Measurements from ENCODE around the gene PRIMA1. TPM values are rescaled to one million over a fixed set of nuclear protein-coding genes. Genes with fewer than 3 reads are reported as not detected.

Gene PRIMA1
- polyA plus RNA-seq, 1 of the 3 experiments (the other 2 are of a cell fraction) = 0.18 TPM

- TF ChIP-seq REST (IDR thresholded peaks at IDR 0.05; ENCODE audit: low read depth, low read length) (no peak), MAX (IDR thresholded peaks at IDR 0.05; ENCODE audit: low read depth) (no peak), RCOR1 (IDR thresholded peaks at IDR 0.05; ENCODE audit: low read length) (no peak)
Observed at GRCh38 chr14:93714605-93715004, 73.7 kb downstream of the PRIMA1 start (continued).

- no peak overlapping the region for H3K4me3 ChIP-seq (ENCODE audit: low read depth in 2 of 2, low read length in 1 of 2)
- H4K20me1 ChIP-seq (ENCODE audit: insufficient read depth) = no peaks in the 10 kb centered on the region
- 34% methylated on average over 6 of the region's 13 CpGs for WGBS (ENCODE audit: low lambda C conversion rate)
- H3K9me3 ChIP-seq = no peaks in the 10 kb centered on the region
- H2AFZ ChIP-seq (ENCODE audit: low read depth) = no peak overlapping the region
- no peaks in the 10 kb centered on the region for H3F3A ChIP-seq (replicated peaks; ENCODE audit: insufficient read depth)
- H3K4me2 ChIP-seq = no peak overlapping the region
- no peak overlapping the region for H3K27ac ChIP-seq (ENCODE audit: low read depth in 2 of 2, low read length in 1 of 2)
- peaks cover 0 to 9% of the 10 kb centered on the region in 2 experiments; a peak in 1 of 4 replicates for H3K4me1 ChIP-seq (ENCODE audit: control insufficient read depth in 1 of 2, insufficient read depth in 2 of 2, low read depth in 1 of 2, low read length in 1 of 2)
- TF ChIP-seq NFIC (IDR thresholded peaks at IDR 0.05; ENCODE audit: borderline replicate concordance) = no peak
- no peak for TF ChIP-seq SIN3A (IDR thresholded peaks at IDR 0.05; ENCODE audit: borderline replicate concordance, low read depth, low read length)
- no peak for TF ChIP-seq MEF2A (IDR thresholded peaks at IDR 0.05; ENCODE audit: borderline replicate concordance, low read depth)
- no peak for TF ChIP-seq TCF12 (IDR thresholded peaks at IDR 0.05)
- TF ChIP-seq SMC3 (IDR thresholded peaks at IDR 0.05; ENCODE audit: low read depth, low read length) = no peak
- no peak for TF ChIP-seq FOXM1 (IDR thresholded peaks at IDR 0.05; ENCODE audit: low read depth)
- TF ChIP-seq FOXJ3 (CRISPR knock-in tag; IDR thresholded peaks at IDR 0.05) = no peak
- no peak for TF ChIP-seq JUND (IDR thresholded peaks at IDR 0.05)
- no peak for TF ChIP-seq USF1 (IDR thresholded peaks at IDR 0.05; ENCODE audit: borderline replicate concordance, low read depth)
- no peak for TF ChIP-seq FOSL2 (IDR thresholded peaks at IDR 0.05; ENCODE audit: borderline replicate concordance, low read depth)
- no peak for TF ChIP-seq EP300 (IDR thresholded peaks at IDR 0.05; ENCODE audit: borderline replicate concordance in 1 of 2, low read depth in 1 of 2, low read length in 1 of 2)
- no peak for TF ChIP-seq USF2 (IDR thresholded peaks at IDR 0.05; ENCODE audit: borderline replicate concordance, low read depth, low read length)
- TF ChIP-seq CHD2 (IDR thresholded peaks at IDR 0.05; ENCODE audit: low read length, partially characterized antibody) = no peak
- no peak for TF ChIP-seq GABPA (IDR thresholded peaks at IDR 0.05; ENCODE audit: low read depth)
- no peak for TF ChIP-seq ZBTB33 (IDR thresholded peaks at IDR 0.05; ENCODE audit: borderline replicate concordance, low read depth)
- TF ChIP-seq RAD21 (IDR thresholded peaks at IDR 0.05; ENCODE audit: low read length) = no peak
- no peak for TF ChIP-seq EZH2phosphoT487 (IDR thresholded peaks at IDR 0.05; ENCODE audit: borderline replicate concordance, low read depth)
- no peak for TF ChIP-seq RXRA (IDR thresholded peaks at IDR 0.05; ENCODE audit: borderline replicate concordance, low read depth)
- TF ChIP-seq POLR2AphosphoS5 (IDR thresholded peaks at IDR 0.05; ENCODE audit: low read depth, low read length) = no peak
- no peak for TF ChIP-seq YY1 (IDR thresholded peaks at IDR 0.05; ENCODE audit: low read depth)
- no peaks in the 10 kb centered on the region for H3K36me3 ChIP-seq (replicated peaks in 1 of 2; ENCODE audit: control insufficient read depth in 1 of 2, insufficient read depth in 2 of 2, low read length in 1 of 2)
- no peaks in the 10 kb centered on the region for H3K79me2 ChIP-seq (ENCODE audit: insufficient read depth)
- H3K9me2 ChIP-seq = no peaks in the 10 kb centered on the region
- ChIA-PET POLR2A (no interaction called here), CTCF (no interaction called here)
- H3K9ac ChIP-seq = no peak overlapping the region
- no peaks in the 10 kb centered on the region for H3K27me3 ChIP-seq (ENCODE audit: insufficient read depth)
- peak; percentile 20 for DNase-seq
Observed at GRCh38 chr14:93713726-93714405, 74.4 kb downstream of the PRIMA1 start.

All from SK-N-SH (cell line).